LHCN-M2 (cell line): ENCODE data around the gene XDH. TPM values are rescaled to one million over a fixed set of nuclear protein-coding genes. Genes with fewer than 3 reads are reported as not detected.

ENCODE experiments used
- total RNA-seq: library from RNA; depleted of rRNA; stranded (reverse); fragments of >200 nt; gene quantifications from 2 replicates; pipeline ENCODE4 v1.2.3, GENCODE V29; 2014; rRNA removed

The XDH gene
- total RNA-seq, 1 experiment from 2014 or later, result 0.06 TPM

Other genes with a start within 250 kb of the XDH start
- under 0.01 and 0.06 TPM in 2 replicates for gene CAPN14, start 197.2 kb downstream of the XDH start, total RNA-seq
- 9.1 and 10.9 TPM in 2 replicates for gene EHD3, start 180.6 kb downstream of the XDH start, total RNA-seq
- gene SRD5A2, start 166.2 kb upstream of the XDH start, total RNA-seq, result not detected in 2 replicates